Panc1 (cell line): ENCODE data around the gene SUGCT. TPM values are rescaled to one million over a fixed set of nuclear protein-coding genes. Genes with fewer than 3 reads are reported as not detected.

Experiments used
- ATAC-seq: fragments of 200-7000 bp; cut with Tn5 transposase; 2 replicates; pipeline ENCODE4 v1.9.1; 2020; ENCODE audit warnings: mild to moderate bottlenecking, moderate library complexity
- BruUV-seq: library from RNA; stranded (reverse); fragments of 400-500 nt; replicated peaks from 2 replicates; lab custom pipeline; 2021; lab: Mats Ljungman, UMichigan
- CTCF ChIA-PET: fragments of 300-600 bp; sonication (Branson Sonifier 250); formaldehyde crosslinking; loops from one replicate; lab custom pipeline; 2022; ENCODE audit warnings: antibody characterized with exemption; lab: Charles Lee
- POLR2A ChIA-PET: fragments of 300-600 bp; sonication (Branson Sonifier 250); formaldehyde crosslinking; loops from one replicate; lab custom pipeline; 2022; ENCODE audit warnings: antibody characterized with exemption; lab: Charles Lee
- DNase-seq: peaks from one replicate; pipeline ENCODE4 v3.0.0-alpha.2; 2010; ENCODE audit warnings: low read depth, low spot score
- H3K27ac ChIP-seq: 2 replicates; pipeline ENCODE4 v1.5.1; 2011; ENCODE audit warnings: mild to moderate bottlenecking, low read length, inconsistent platforms
- H3K27me3 ChIP-seq: fragments of 200-500 bp; sonication (Bioruptor generic); 2 replicates; pipeline ENCODE4 v1.6.0; 2014; ENCODE audit warnings: low read length, inconsistent platforms; ENCODE audit not compliant: control insufficient read depth, insufficient read depth
- H3K36me3 ChIP-seq: fragments of 200-500 bp; sonication (Bioruptor generic); 2 replicates; pipeline ENCODE4 v1.5.1; 2014; ENCODE audit warnings: inconsistent platforms, mild to moderate bottlenecking, low read length, moderate library complexity; ENCODE audit not compliant: control insufficient read depth, insufficient read depth
- H3K4me1 ChIP-seq: 2 replicates; pipeline ENCODE4 v1.5.1; 2011; ENCODE audit warnings: inconsistent platforms, mild to moderate bottlenecking, low read length, moderate library complexity; ENCODE audit not compliant: control insufficient read depth, insufficient read depth
- H3K4me3 ChIP-seq, 2 experiments: 2 replicates each; pipeline ENCODE4 v1.5.1; 2011 to 2012; ENCODE audit warnings: low read depth in 2 of 2, low read length in 2 of 2, mild to moderate bottlenecking in 2 of 2, inconsistent platforms in 1 of 2, moderate library complexity in 1 of 2
- H3K9me3 ChIP-seq: fragments of 200-500 bp; sonication (Bioruptor generic); 2 replicates; pipeline ENCODE4 v1.5.1; 2014; ENCODE audit warnings: low read depth, mild to moderate bottlenecking, inconsistent platforms, low read length, moderate library complexity; ENCODE audit not compliant: control insufficient read depth, insufficient read depth
- CTCF ChIP-seq: fragments of 450-650 bp; IDR thresholded peaks from 2 replicates; pipeline ENCODE4 v1.5.1; 2017; ENCODE audit warnings: mild to moderate bottlenecking
- REST ChIP-seq, 2 experiments: IDR thresholded peaks; 2 replicates each; pipeline ENCODE4 v1.6.1; 2011 to 2012; ENCODE audit warnings: low read depth in 2 of 2, control low read depth in 1 of 2, low read length in 1 of 2, mild to moderate bottlenecking in 1 of 2, moderate library complexity in 1 of 2; ENCODE audit not compliant: insufficient read depth in 1 of 2
- SIN3A ChIP-seq: IDR thresholded peaks from 2 replicates; pipeline ENCODE4 v1.6.1; 2012; ENCODE audit warnings: low read depth, mild to moderate bottlenecking, low read length, moderate library complexity, borderline replicate concordance; ENCODE audit not compliant: insufficient read depth
- TCF7L2 ChIP-seq: IDR thresholded peaks from 2 replicates; pipeline ENCODE4 v1.6.1; 2011; ENCODE audit warnings: mild to moderate bottlenecking, low read depth, low read length, inconsistent platforms
- in situ Hi-C: cut with HindIII; loops from 2 replicates; pipeline ENCODE4 v1.10.0; 2016; ENCODE audit warnings: low sequenced_read_pairs, low pct_unique_long_range_greater_than_20kb
- intact Hi-C: fragments of 100-400 bp; cut with micrococcal nuclease; formaldehyde crosslinking; loops from one replicate; pipeline ENCODE4 v1.10.0; 2022; ENCODE audit not compliant: unreplicated experiment
- total RNA-seq: library from RNA; stranded (reverse); gene quantifications from one replicate; pipeline ENCODE4 v1.2.1, GENCODE V29; 2021; ENCODE audit not compliant: unreplicated experiment

SUGCT gene
- total RNA-seq, 1 experiment from 2014 or later = 3.1 TPM

GRCh38 chr7:40848541-40849221, 713.9 kb downstream of the SUGCT start:
- intact Hi-C loops = no loop called here
- CTCF ChIA-PET = no interaction called here
- DNase-seq (no peak), ATAC-seq (no peak)
- Histone ChIP-seq H3K4me1 (no peaks in the 10 kb centered on the region), H3K27ac (no peak overlapping the region), H3K4me3 (no peak overlapping the region), H3K9me3 (no peaks in the 10 kb centered on the region), H3K36me3 (no peaks in the 10 kb centered on the region), H3K27me3 (no peaks in the 10 kb centered on the region)
- TF ChIP-seq CTCF = no peak
- no peak for TF ChIP-seq TCF7L2
- no peak for TF ChIP-seq REST (IDR thresholded peaks at IDR 0.05; ENCODE audit: insufficient read depth in 1 of 2, low read depth in 2 of 2, low read length in 1 of 2)
- POLR2A ChIA-PET = no interaction called here
- no TSS peak for BruUV-seq
- in situ Hi-C loops = no loop called here

GRCh38 chr7:40850017-40850416, 715.2 kb downstream of the SUGCT start:
- Histone ChIP-seq H3K36me3 (no peaks in the 10 kb centered on the region), H3K4me1 (no peaks in the 10 kb centered on the region), H3K9me3 (no peaks in the 10 kb centered on the region), H3K27ac (no peak overlapping the region), H3K27me3 (no peaks in the 10 kb centered on the region), H3K4me3 (no peak overlapping the region)
- ChIA-PET POLR2A (no interaction called here), CTCF (no interaction called here)
- BruUV-seq = no TSS peak
- intact Hi-C loops (no loop called here), in situ Hi-C loops (no loop called here)
- no peak for TF ChIP-seq REST (IDR thresholded peaks at IDR 0.05; ENCODE audit: insufficient read depth in 1 of 2, low read depth in 2 of 2, low read length in 1 of 2)
- TF ChIP-seq CTCF = no peak
- TF ChIP-seq SIN3A = no peak
- ATAC-seq (no peak), DNase-seq (no peak)
